Sigmoid colon (tissue), 4 donors: ENCODE data around the gene NRF1.

Experiments used
- CTCF ChIP-seq, 4 experiments: fragments of 450-650 bp in 3 of 4; fragments of 200-600 bp in 1 of 4; IDR thresholded peaks; one replicate each; pipeline ENCODE4 v1.5.1; 2016 to 2019; ENCODE audit warnings: antibody characterized with exemption in 4 of 4, mild to moderate bottlenecking in 3 of 4, moderate library complexity in 2 of 4
- POLR2A ChIP-seq, 2 donors: fragments of 450-650 bp; IDR thresholded peaks; one replicate each; pipeline ENCODE4 v1.6.1; 2016; ENCODE audit warnings: antibody characterized with exemption in 2 of 2, mild to moderate bottlenecking in 2 of 2, moderate library complexity in 2 of 2
- POLR2AphosphoS5 ChIP-seq, 4 donors: sonication (generic); formaldehyde crosslinking; IDR thresholded peaks; one replicate each; pipeline ENCODE4 v1.6.1; 2017; ENCODE audit warnings: antibody characterized with exemption in 4 of 4

GRCh38 chr7:129675521-129675920 lies 64.0 kb downstream of the NRF1 start:
- TF ChIP-seq CTCF (IDR thresholded peaks at IDR 0.05) (no peak), POLR2A (IDR thresholded peaks at IDR 0.05) (no peak), POLR2AphosphoS5 (IDR thresholded peaks at IDR 0.05) (no peak)
